Memory B cell (primary cell): ENCODE data around the gene CYP1A2.
"Not testable (repeated sequence)": the region's sequence is repeated elsewhere in the genome, so short reads cannot be mapped to it uniquely, and the experiment has no call there.

Source experiments
- ATAC-seq: fragments of 150-1000 bp; cut with Tn5 transposase; 2 replicates; pipeline ENCODE4 v1.10.0; 2021; ENCODE audit warnings: low read depth, mild to moderate bottlenecking, moderate library complexity
- DNase-seq, 2 donors: peaks; one replicate each; pipeline ENCODE4 v3.0.0; 2022; ENCODE audit warnings: low spot score in 2 of 2
- H3K27ac Mint-ChIP-seq: one replicate; pipeline ENCODE4 v1.8.0; 2022; ENCODE audit warnings: mild to moderate bottlenecking, moderate library complexity, mixed read lengths
- H3K27me3 Mint-ChIP-seq: one replicate; pipeline ENCODE4 v1.8.0; 2022; ENCODE audit warnings: mixed read lengths
- H3K36me3 Mint-ChIP-seq: one replicate; pipeline ENCODE4 v1.8.0; 2022; ENCODE audit warnings: mild to moderate bottlenecking, mixed read lengths
- H3K4me1 Mint-ChIP-seq: one replicate; pipeline ENCODE4 v1.8.0; 2022; ENCODE audit warnings: mixed read lengths
- H3K4me3 Mint-ChIP-seq: one replicate; pipeline ENCODE4 v1.8.0; 2022; ENCODE audit warnings: mild to moderate bottlenecking, moderate library complexity, mixed read lengths
- H3K9me3 Mint-ChIP-seq: one replicate; pipeline ENCODE4 v1.8.0; 2022; ENCODE audit warnings: mixed read lengths

CYP1A2 gene

GRCh38 chr15:74727727-74728126, 20.9 kb upstream of the CYP1A2 start:
- DNase-seq (no peak), ATAC-seq (no peak)
- H3K4me1 Mint-ChIP-seq = peaks cover 10% of the 10 kb centered on the region
- peaks cover 30% of the 10 kb centered on the region for H3K27me3 Mint-ChIP-seq
- no peaks in the 10 kb centered on the region for H3K9me3 Mint-ChIP-seq
- no peak overlapping the region for H3K4me3 Mint-ChIP-seq
- no peak overlapping the region for H3K27ac Mint-ChIP-seq
- no peaks in the 10 kb centered on the region for H3K36me3 Mint-ChIP-seq

GRCh38 chr15:74728699-74729098, 19.9 kb upstream of the CYP1A2 start:
- not testable (repeated sequence) for DNase-seq, H3K36me3 Mint-ChIP-seq, H3K9me3 Mint-ChIP-seq, ATAC-seq, H3K27ac Mint-ChIP-seq, H3K4me3 Mint-ChIP-seq, H3K4me1 Mint-ChIP-seq
- peaks cover 32% of the 10 kb centered on the region for H3K27me3 Mint-ChIP-seq

GRCh38 chr15:74729372-74729771, 19.3 kb upstream of the CYP1A2 start:
- peaks cover 38% of the 10 kb centered on the region for H3K27me3 Mint-ChIP-seq
- not testable (repeated sequence) for H3K36me3 Mint-ChIP-seq, H3K9me3 Mint-ChIP-seq, DNase-seq, H3K27ac Mint-ChIP-seq, H3K4me1 Mint-ChIP-seq, ATAC-seq, H3K4me3 Mint-ChIP-seq

GRCh38 chr15:74730619-74731316, 17.9 kb upstream of the CYP1A2 start:
- Mint-ChIP-seq H3K4me1 (peaks cover 6% of the 10 kb centered on the region), H3K27me3 (peaks cover 34% of the 10 kb centered on the region), H3K9me3 (no peaks in the 10 kb centered on the region), H3K27ac (no peak overlapping the region), H3K36me3 (no peaks in the 10 kb centered on the region), H3K4me3 (no peak overlapping the region)
- DNase-seq (no peak), ATAC-seq (no peak)

- H3K27ac Mint-ChIP-seq = no peak overlapping the region
- no peaks in the 10 kb centered on the region for H3K9me3 Mint-ChIP-seq
- no peaks in the 10 kb centered on the region for H3K36me3 Mint-ChIP-seq
- no peak overlapping the region for H3K4me3 Mint-ChIP-seq
- DNase-seq (no peak), ATAC-seq (no peak)
- peaks cover 26% of the 10 kb centered on the region for H3K27me3 Mint-ChIP-seq
- H3K4me1 Mint-ChIP-seq = no peaks in the 10 kb centered on the region
These were observed 15.8 kb upstream of the CYP1A2 start for GRCh38 chr15:74732846-74733245.

GRCh38 chr15:74733269-74733668, 15.4 kb upstream of the CYP1A2 start:
- Mint-ChIP-seq H3K4me1 (peaks cover 4% of the 10 kb centered on the region), H3K9me3 (peaks cover 4% of the 10 kb centered on the region), H3K27me3 (peaks cover 25% of the 10 kb centered on the region), H3K27ac (no peak overlapping the region), H3K4me3 (no peak overlapping the region), H3K36me3 (no peaks in the 10 kb centered on the region)
- ATAC-seq (no peak), DNase-seq (no peak)

GRCh38 chr15:74735305-74735704, 13.3 kb upstream of the CYP1A2 start:
- Mint-ChIP-seq H3K4me3 (no peak overlapping the region), H3K9me3 (peaks cover 4% of the 10 kb centered on the region), H3K27me3 (peaks cover 19% of the 10 kb centered on the region), H3K36me3 (no peaks in the 10 kb centered on the region), H3K4me1 (peaks cover 4% of the 10 kb centered on the region), H3K27ac (no peak overlapping the region)
- DNase-seq = no peak
- no peak for ATAC-seq

GRCh38 chr15:74738239-74738638, 10.4 kb upstream of the CYP1A2 start:
- H3K27ac Mint-ChIP-seq, H3K4me1 Mint-ChIP-seq, ATAC-seq, H3K4me3 Mint-ChIP-seq, H3K36me3 Mint-ChIP-seq, H3K9me3 Mint-ChIP-seq, DNase-seq: not testable (repeated sequence)
- peaks cover 20% of the 10 kb centered on the region for H3K27me3 Mint-ChIP-seq

GRCh38 chr15:74742422-74742821, 6.2 kb upstream of the CYP1A2 start:
- Mint-ChIP-seq H3K4me1 (peaks cover 8% of the 10 kb centered on the region), H3K27me3 (peaks cover 11% of the 10 kb centered on the region), H3K4me3 (no peak overlapping the region), H3K27ac (no peak overlapping the region), H3K9me3 (peaks cover 9% of the 10 kb centered on the region), H3K36me3 (peaks cover 3% of the 10 kb centered on the region)
- no peak for DNase-seq
- ATAC-seq = no peak

GRCh38 chr15:74746389-74746788, 2.3 kb upstream of the CYP1A2 start:
- DNase-seq (no peak), ATAC-seq (no peak)
- Mint-ChIP-seq H3K27ac (no peak overlapping the region), H3K36me3 (peaks cover 3% of the 10 kb centered on the region), H3K4me1 (peaks cover 4% of the 10 kb centered on the region), H3K4me3 (no peak overlapping the region), H3K9me3 (peaks cover 5% of the 10 kb centered on the region), H3K27me3 (peaks cover 4% of the 10 kb centered on the region)

GRCh38 chr15:74749832-74750231, 1.2 kb downstream of the CYP1A2 start:
- DNase-seq = no peak
- no peak overlapping the region for H3K27ac Mint-ChIP-seq
- no peaks in the 10 kb centered on the region for H3K9me3 Mint-ChIP-seq
- H3K4me1 Mint-ChIP-seq = no peaks in the 10 kb centered on the region
- ATAC-seq = no peak
- H3K36me3 Mint-ChIP-seq = no peaks in the 10 kb centered on the region
- H3K27me3 Mint-ChIP-seq = peaks cover 3% of the 10 kb centered on the region
- no peak overlapping the region for H3K4me3 Mint-ChIP-seq

GRCh38 chr15:74750751-74751150, 2.1 kb downstream of the CYP1A2 start:
- H3K27ac Mint-ChIP-seq = no peak overlapping the region
- H3K9me3 Mint-ChIP-seq = no peaks in the 10 kb centered on the region
- DNase-seq = no peak
- H3K27me3 Mint-ChIP-seq = peaks cover 3% of the 10 kb centered on the region
- no peak for ATAC-seq
- H3K4me3 Mint-ChIP-seq = no peak overlapping the region
- H3K4me1 Mint-ChIP-seq = no peaks in the 10 kb centered on the region
- no peaks in the 10 kb centered on the region for H3K36me3 Mint-ChIP-seq

GRCh38 chr15:74752011-74752410, 3.4 kb downstream of the CYP1A2 start:
- H3K4me1 Mint-ChIP-seq = no peaks in the 10 kb centered on the region
- H3K36me3 Mint-ChIP-seq = no peaks in the 10 kb centered on the region
- ATAC-seq = no peak
- H3K9me3 Mint-ChIP-seq = no peaks in the 10 kb centered on the region
- peaks cover 7% of the 10 kb centered on the region for H3K27me3 Mint-ChIP-seq
- no peak overlapping the region for H3K27ac Mint-ChIP-seq
- DNase-seq = no peak
- no peak overlapping the region for H3K4me3 Mint-ChIP-seq

- peaks cover 7% of the 10 kb centered on the region for H3K27me3 Mint-ChIP-seq
- ATAC-seq (no peak), DNase-seq (no peak)
- H3K27ac Mint-ChIP-seq = no peak overlapping the region
- no peaks in the 10 kb centered on the region for H3K4me1 Mint-ChIP-seq
- H3K9me3 Mint-ChIP-seq = no peaks in the 10 kb centered on the region
- no peak overlapping the region for H3K4me3 Mint-ChIP-seq
- H3K36me3 Mint-ChIP-seq = no peaks in the 10 kb centered on the region
These were observed 3.9 kb downstream of the CYP1A2 start for GRCh38 chr15:74752531-74752930.

GRCh38 chr15:74754593-74755215, 6.1 kb downstream of the CYP1A2 start:
- H3K36me3 Mint-ChIP-seq = no peaks in the 10 kb centered on the region
- no peak for DNase-seq
- no peak overlapping the region for H3K4me3 Mint-ChIP-seq
- peaks cover 7% of the 10 kb centered on the region for H3K27me3 Mint-ChIP-seq
- H3K9me3 Mint-ChIP-seq = no peaks in the 10 kb centered on the region
- no peak overlapping the region for H3K27ac Mint-ChIP-seq
- no peak for ATAC-seq
- no peaks in the 10 kb centered on the region for H3K4me1 Mint-ChIP-seq
